CD14-positive monocyte (primary cell): ENCODE data around the gene SEMA6B. TPM values are rescaled to one million over a fixed set of nuclear protein-coding genes. Genes with fewer than 3 reads are reported as not detected.
"Not testable (repeated sequence)": the region's sequence is repeated elsewhere in the genome, so short reads cannot be mapped to it uniquely, and the experiment has no call there.

ENCODE experiments used
- DNase-seq, 3 donors: peaks; one replicate each; pipeline ENCODE4 v3.0.0-alpha.2; 2011 to 2022
- H2AFZ ChIP-seq: 2 replicates; pipeline ENCODE4 v1.6.0; 2012; ENCODE audit warnings: mild to moderate bottlenecking, low read depth, low read length, inconsistent platforms; ENCODE audit not compliant: insufficient read depth, poor library complexity, severe bottlenecking
- H3K27ac ChIP-seq, 2 donors: 1 replicate in 1 of 2; 2 replicates in 1 of 2; pipeline ENCODE4 v1.5.1; 2012 to 2013; ENCODE audit warnings: low read length in 2 of 2, control low read depth in 1 of 2, inconsistent platforms in 1 of 2, low read depth in 1 of 2, mild to moderate bottlenecking in 1 of 2
- H3K27me3 ChIP-seq, 2 donors: one replicate each; pipeline versions ENCODE4 v1.6.0 to v1.6.1; 2011 to 2013; ENCODE audit warnings: low read length in 2 of 2; ENCODE audit not compliant: control insufficient read depth in 2 of 2, insufficient read depth in 2 of 2
- H3K36me3 ChIP-seq, 2 donors: replicated peaks in 1 of 2; 1 replicate in 1 of 2; 2 replicates in 1 of 2; pipeline versions ENCODE4 v1.5.1 to v1.6.1; 2012 to 2013; ENCODE audit warnings: low read length in 2 of 2, control low read depth in 1 of 2, inconsistent platforms in 1 of 2, mild to moderate bottlenecking in 1 of 2; ENCODE audit not compliant: insufficient read depth in 2 of 2, control insufficient read depth in 1 of 2
- H3K4me1 ChIP-seq, 2 donors: 1 replicate in 1 of 2; 2 replicates in 1 of 2; pipeline versions ENCODE4 v1.5.1 to v1.6.1; 2012 to 2013; ENCODE audit warnings: low read length in 2 of 2, control low read depth in 1 of 2, inconsistent platforms in 1 of 2, mild to moderate bottlenecking in 1 of 2, moderate library complexity in 1 of 2; ENCODE audit not compliant: insufficient read depth in 2 of 2, control insufficient read depth in 1 of 2
- H3K4me2 ChIP-seq: replicated peaks from 2 replicates; pipeline ENCODE3; 2012; ENCODE audit warnings: low read length, moderate library complexity, mild to moderate bottlenecking; ENCODE audit not compliant: poor library complexity, severe bottlenecking; ENCODE audit errors: extremely low read depth
- H3K4me3 ChIP-seq, 3 experiments: fragments of 200-600 bp in 1 of 3; sonication (generic) in 1 of 3; replicated peaks in 1 of 3; 1 replicate in 2 of 3; 2 replicates in 1 of 3; pipeline ENCODE4 v1.5.1; 2011 to 2013; ENCODE audit warnings: low read length in 3 of 3, mild to moderate bottlenecking in 3 of 3, control low read depth in 2 of 3, low read depth in 2 of 3, inconsistent platforms in 1 of 3, moderate library complexity in 1 of 3
- H3K79me2 ChIP-seq: 2 replicates; pipeline ENCODE4 v1.6.0; 2012; ENCODE audit warnings: mild to moderate bottlenecking, control low read depth, inconsistent platforms, low read length, moderate library complexity; ENCODE audit not compliant: insufficient read depth
- H3K9ac ChIP-seq: 2 replicates; pipeline ENCODE4 v1.6.0; 2017; ENCODE audit warnings: low read length, mild to moderate bottlenecking; ENCODE audit not compliant: insufficient read depth, poor library complexity, severe bottlenecking
- H3K9me3 ChIP-seq, 2 donors: replicated peaks in 1 of 2; 1 replicate in 1 of 2; 2 replicates in 1 of 2; pipeline versions ENCODE4 v1.5.1 to v1.6.1; 2012 to 2013; ENCODE audit warnings: low read length in 2 of 2, control low read depth in 1 of 2; ENCODE audit not compliant: control insufficient read depth in 1 of 2, insufficient read depth in 1 of 2
- H4K20me1 ChIP-seq: 2 replicates; pipeline ENCODE4 v1.6.0; 2012; ENCODE audit warnings: mild to moderate bottlenecking, low read length, control low read depth, moderate library complexity; ENCODE audit not compliant: insufficient read depth
- H3K27ac Mint-ChIP-seq, 7 donors: one replicate each; pipeline ENCODE4 v1.8.0; 2020; ENCODE audit warnings: mild to moderate bottlenecking in 7 of 7, mixed read lengths in 7 of 7, moderate library complexity in 6 of 7, inconsistent platforms in 2 of 7
- H3K27me3 Mint-ChIP-seq, 3 donors: one replicate each; pipeline ENCODE4 v1.8.0; 2021 to 2022; ENCODE audit warnings: low read depth in 3 of 3, mild to moderate bottlenecking in 3 of 3, mixed read lengths in 3 of 3, moderate library complexity in 3 of 3, inconsistent platforms in 1 of 3
- H3K36me3 Mint-ChIP-seq, 2 donors: one replicate each; pipeline ENCODE4 v1.8.0; 2020; ENCODE audit warnings: mixed read lengths in 2 of 2, inconsistent platforms in 1 of 2, mild to moderate bottlenecking in 1 of 2
- H3K4me1 Mint-ChIP-seq: one replicate; pipeline ENCODE4 v1.8.0; 2020; ENCODE audit warnings: mild to moderate bottlenecking, mixed read lengths
- H3K4me3 Mint-ChIP-seq, 2 donors: one replicate each; pipeline ENCODE4 v1.8.0; 2020; ENCODE audit warnings: mild to moderate bottlenecking in 2 of 2, mixed read lengths in 2 of 2, moderate library complexity in 1 of 2
- H3K9me3 Mint-ChIP-seq, 7 donors: one replicate each; pipeline ENCODE4 v1.8.0; 2020 to 2022; ENCODE audit warnings: mixed read lengths in 7 of 7, mild to moderate bottlenecking in 6 of 7, moderate library complexity in 6 of 7, inconsistent platforms in 2 of 7
- CTCF ChIP-seq: fragments of 200-600 bp; IDR thresholded peaks from one replicate; pipeline ENCODE4 v1.8.0; 2022; ENCODE audit warnings: antibody characterized with exemption, mild to moderate bottlenecking
- WGBS: methylation state at CpG from one replicate; pipeline ENCODE4 v1.1.5; 2013; ENCODE audit warnings: missing lambda C conversion rate; ENCODE audit not compliant: insufficient coverage; 5-methylcytosine and 5-hydroxymethylcytosine counted together
- intact Hi-C, 2 donors: fragments of 100-400 bp; cut with micrococcal nuclease; formaldehyde crosslinking; loops; one replicate each; pipeline versions ENCODE4 v1.15.0 to v1.15.1; 2023
- polyA plus RNA-seq, 3 donors: library from polyadenylated mRNA; depleted of rRNA in 1 of 3; unstranded in 2 of 3; stranded (reverse) in 1 of 3; fragments of 300-500 nt in 2 of 3; fragments of >200 nt in 1 of 3; fragmentation: Illumina TruSeq in 2 of 3; gene quantifications; 1 replicate in 2 of 3; 2 replicates in 1 of 3; pipeline ENCODE4 v1.2.3, GENCODE V29; 2012 to 2021

The SEMA6B gene
- polyA plus RNA-seq, 3 donors: 0.12 to 1.6 (median 0.87) TPM

GRCh38 chr19:4567584-4568071 is 8.1 kb upstream of the SEMA6B start:
- peak; percentile 98 for TF ChIP-seq CTCF
- WGBS: 66% methylated on average over 14 of the region's 14 CpGs
- no peaks in the 10 kb centered on the region for H3K9me3 ChIP-seq
- DNase-seq: peak; percentile 91 to 94 (median 91)
- H3K27ac Mint-ChIP-seq: peak overlapping the region; percentile 83 to 96 (median 89)
- H3K27me3 Mint-ChIP-seq: peaks cover 3 to 20% (median 5%) of the 10 kb centered on the region in 3 donors
- H3K9me3 Mint-ChIP-seq: peaks cover 0 to 3% (median 0%) of the 10 kb centered on the region in 7 donors
- H3K9ac ChIP-seq: peak overlapping the region; percentile 50
- H4K20me1 ChIP-seq: no peaks in the 10 kb centered on the region
- no peak overlapping the region for H2AFZ ChIP-seq
- H3K4me3 Mint-ChIP-seq: peak overlapping the region; percentile 16 to 30
- peak overlapping the region; percentile 75 to 88 for H3K27ac ChIP-seq
- H3K79me2 ChIP-seq: no peaks in the 10 kb centered on the region
- intact Hi-C loops: no loop called here
- H3K27me3 ChIP-seq: no peaks in the 10 kb centered on the region
- no peak overlapping the region for H3K4me2 ChIP-seq
- peaks cover 39 to 43% of the 10 kb centered on the region in 2 donors for H3K4me1 ChIP-seq
- H3K4me3 ChIP-seq: no peak overlapping the region
- H3K36me3 ChIP-seq: no peaks in the 10 kb centered on the region
- H3K4me1 Mint-ChIP-seq: peaks cover 45% of the 10 kb centered on the region
- H3K36me3 Mint-ChIP-seq: no peaks in the 10 kb centered on the region

- H3K9ac ChIP-seq: peak overlapping the region; percentile 50
- no peak for DNase-seq
- no peak overlapping the region for H3K4me3 ChIP-seq
- peaks cover 56% of the 10 kb centered on the region for H3K4me1 Mint-ChIP-seq
- H3K4me2 ChIP-seq: no peak overlapping the region
- no peak for TF ChIP-seq CTCF
- H3K36me3 Mint-ChIP-seq: no peaks in the 10 kb centered on the region
- no peaks in the 10 kb centered on the region for H4K20me1 ChIP-seq
- H3K4me1 ChIP-seq: peaks cover 43 to 48% of the 10 kb centered on the region in 2 donors
- H3K9me3 ChIP-seq: no peaks in the 10 kb centered on the region
- peaks cover 3 to 19% (median 5%) of the 10 kb centered on the region in 3 donors for H3K27me3 Mint-ChIP-seq
- WGBS: 86% methylated on average over 26 of the region's 35 CpGs
- no peaks in the 10 kb centered on the region for H3K36me3 ChIP-seq
- H3K27ac ChIP-seq: peak overlapping the region in 1 of 2 donors; percentile 88
- intact Hi-C loops: no loop called here
- H3K27me3 ChIP-seq: no peaks in the 10 kb centered on the region
- H3K79me2 ChIP-seq: no peaks in the 10 kb centered on the region
- peak overlapping the region; percentile 15 to 96 (median 76) for H3K27ac Mint-ChIP-seq
- H3K9me3 Mint-ChIP-seq: peaks cover 0 to 2% (median 0%) of the 10 kb centered on the region in 7 donors
- H3K4me3 Mint-ChIP-seq: peak overlapping the region in 1 of 2 donors; percentile 2
- no peak overlapping the region for H2AFZ ChIP-seq
Observed at GRCh38 chr19:4566402-4567051, 7.0 kb upstream of the SEMA6B start.

DNA sequence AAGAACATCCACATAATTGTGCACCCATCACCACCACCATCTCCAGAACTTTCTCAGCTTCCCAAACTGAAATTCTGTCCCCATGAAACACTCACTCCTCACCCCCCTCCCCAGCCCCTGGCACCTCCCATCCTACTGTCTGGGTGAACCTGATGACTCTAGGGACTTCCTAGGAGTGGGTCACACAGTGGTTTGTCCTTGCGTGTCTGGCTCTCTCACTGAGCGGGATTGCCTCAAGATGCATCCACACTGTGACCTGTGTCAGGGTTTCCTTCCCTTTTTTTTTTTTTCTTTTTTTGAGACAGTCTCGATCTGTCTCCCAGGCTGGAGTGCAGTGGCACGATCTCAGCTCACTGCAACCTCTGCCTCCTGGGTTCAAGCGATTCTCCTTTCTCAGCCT is 4.1 kb upstream of the SEMA6B start:
- H3K4me1 Mint-ChIP-seq: peaks cover 63% of the 10 kb centered on the region
- H3K36me3 ChIP-seq, H4K20me1 ChIP-seq, H3K36me3 Mint-ChIP-seq, H2AFZ ChIP-seq, H3K4me3 ChIP-seq, H3K9me3 Mint-ChIP-seq, H3K27me3 ChIP-seq, H3K4me2 ChIP-seq, H3K79me2 ChIP-seq, H3K9me3 ChIP-seq, intact Hi-C loops: not testable (repeated sequence)
- peak overlapping the region; percentile 35 to 39 for H3K4me3 Mint-ChIP-seq
- Histone ChIP-seq H3K4me1 (peaks cover 61% of the 10 kb centered on the region in 2 donors), H3K27ac (peak overlapping the region; percentile 70 to 83), H3K9ac (peak overlapping the region; percentile 53)
- peak overlapping the region; percentile 91 to 99 (median 96) for H3K27ac Mint-ChIP-seq
- peak; percentile 93 to 98 (median 98) for DNase-seq
- peaks cover 3 to 17% (median 5%) of the 10 kb centered on the region in 3 donors for H3K27me3 Mint-ChIP-seq
- 0% methylated on average over 1 of the region's 5 CpGs for WGBS
